Activated CD4-positive, alpha-beta T cell treated with anti-CD3 and anti-CD28 coated beads, Interleukin-2, amount 10 ng/mL, durations not matched to agents 24 days and 14 days (primary cell): ENCODE results near the gene CHMP2A. TPM values are rescaled to one million over a fixed set of nuclear protein-coding genes. Genes with fewer than 3 reads are reported as not detected.

Experiments used
- DNase-seq: peaks from one replicate; pipeline ENCODE4 v3.0.0; 2022
- H3K27ac Mint-ChIP-seq: one replicate; pipeline ENCODE4 v1.8.0; 2022; ENCODE audit warnings: mild to moderate bottlenecking, mixed read lengths
- H3K27me3 Mint-ChIP-seq: one replicate; pipeline ENCODE4 v1.8.0; 2022; ENCODE audit warnings: mixed read lengths
- H3K36me3 Mint-ChIP-seq: one replicate; pipeline ENCODE4 v1.8.0; 2022; ENCODE audit warnings: low read depth, mild to moderate bottlenecking, mixed read lengths
- H3K4me1 Mint-ChIP-seq: one replicate; pipeline ENCODE4 v1.8.0; 2021; ENCODE audit warnings: mixed read lengths
- H3K4me3 Mint-ChIP-seq: one replicate; pipeline ENCODE4 v1.8.0; 2022; ENCODE audit warnings: mild to moderate bottlenecking, moderate library complexity, mixed read lengths
- H3K9me3 Mint-ChIP-seq: one replicate; pipeline ENCODE4 v1.8.0; 2021; ENCODE audit warnings: mixed read lengths
- intact Hi-C: fragments of 100-400 bp; cut with micrococcal nuclease; formaldehyde crosslinking; loops from one replicate; pipeline ENCODE4 v1.15.1; 2023
- total RNA-seq: library from RNA; stranded (reverse); gene quantifications from 2 replicates; pipeline ENCODE4 v1.2.3, GENCODE V29; 2022

CHMP2A gene
- total RNA-seq, 1 donor from 2014 or later, result 108 TPM

- Mint-ChIP-seq H3K36me3 (peaks cover 70% of the 10 kb centered on the region), H3K4me1 (peaks cover 53% of the 10 kb centered on the region), H3K4me3 (peak overlapping the region; percentile 96), H3K27me3 (no peaks in the 10 kb centered on the region), H3K27ac (peak overlapping the region; percentile 96), H3K9me3 (no peaks in the 10 kb centered on the region)
- intact Hi-C loops, result loop anchor here (1.0 to 2.0 kb wide), 3 partner anchors 11 to 79 kb away; partner anchors contain the start of genes TRIM28 and ZNF446
- no peak for DNase-seq
Measured at GRCh38 chr19:58555369-58555885, 522 bp upstream of the CHMP2A start.

- Mint-ChIP-seq H3K4me3 (peak overlapping the region; percentile 96), H3K27me3 (no peaks in the 10 kb centered on the region), H3K4me1 (peaks cover 48% of the 10 kb centered on the region), H3K36me3 (peaks cover 77% of the 10 kb centered on the region), H3K27ac (peak overlapping the region; percentile 96), H3K9me3 (no peaks in the 10 kb centered on the region)
- intact Hi-C loops, result loop anchor here (2.0 kb wide), 1 partner anchor 77 kb away; the partner anchor contains the start of gene ZNF446
- DNase-seq, result peak; percentile 67
Measured at GRCh38 chr19:58553799-58554493, 959 bp downstream of the CHMP2A start.

- H3K9me3 Mint-ChIP-seq, result no peaks in the 10 kb centered on the region
- H3K4me3 Mint-ChIP-seq, result no peak overlapping the region
- peak overlapping the region; percentile 56 for H3K27ac Mint-ChIP-seq
- intact Hi-C loops, result no loop called here
- H3K36me3 Mint-ChIP-seq, result peaks cover 80% of the 10 kb centered on the region
- no peak for DNase-seq
- no peaks in the 10 kb centered on the region for H3K27me3 Mint-ChIP-seq
- H3K4me1 Mint-ChIP-seq, result peaks cover 45% of the 10 kb centered on the region
Measured at GRCh38 chr19:58552655-58553054, 2.2 kb downstream of the CHMP2A start.

GRCh38 chr19:58551577-58552471 lies 3.1 kb downstream of the CHMP2A start:
- Mint-ChIP-seq H3K9me3 (no peaks in the 10 kb centered on the region), H3K27ac (peak overlapping the region; percentile 10)
- intact Hi-C loops, result no loop called here

GRCh38 chr19:58551123-58551497 lies 3.8 kb downstream of the CHMP2A start:
- no peak overlapping the region for H3K27ac Mint-ChIP-seq
- DNase-seq, result no peak
- H3K36me3 Mint-ChIP-seq, result peaks cover 81% of the 10 kb centered on the region
- intact Hi-C loops, result no loop called here
- peaks cover 40% of the 10 kb centered on the region for H3K4me1 Mint-ChIP-seq
- H3K27me3 Mint-ChIP-seq, result no peaks in the 10 kb centered on the region
- no peak overlapping the region for H3K4me3 Mint-ChIP-seq
- no peaks in the 10 kb centered on the region for H3K9me3 Mint-ChIP-seq

More at GRCh38 chr19:58551577-58552471, 3.1 kb downstream of the CHMP2A start:
- H3K4me1 Mint-ChIP-seq, result peaks cover 39% of the 10 kb centered on the region
- peak; percentile 61 for DNase-seq
- H3K27me3 Mint-ChIP-seq, result no peaks in the 10 kb centered on the region
- H3K36me3 Mint-ChIP-seq, result peaks cover 81% of the 10 kb centered on the region
- H3K4me3 Mint-ChIP-seq, result no peak overlapping the region

- no peak overlapping the region for H3K27ac Mint-ChIP-seq
- H3K9me3 Mint-ChIP-seq, result no peaks in the 10 kb centered on the region
- H3K4me1 Mint-ChIP-seq, result peaks cover 45% of the 10 kb centered on the region
- no peak overlapping the region for H3K4me3 Mint-ChIP-seq
- H3K36me3 Mint-ChIP-seq, result peaks cover 83% of the 10 kb centered on the region
- no peaks in the 10 kb centered on the region for H3K27me3 Mint-ChIP-seq
- DNase-seq, result peak; percentile 59
- intact Hi-C loops, result no loop called here
Measured at GRCh38 chr19:58550362-58551122, 4.4 kb downstream of the CHMP2A start.

- no peak overlapping the region for H3K27ac Mint-ChIP-seq
- no peaks in the 10 kb centered on the region for H3K27me3 Mint-ChIP-seq
- peaks cover 41% of the 10 kb centered on the region for H3K4me1 Mint-ChIP-seq
- H3K9me3 Mint-ChIP-seq, result no peaks in the 10 kb centered on the region
- no peak for DNase-seq
- intact Hi-C loops, result no loop called here
- H3K4me3 Mint-ChIP-seq, result no peak overlapping the region
- peaks cover 83% of the 10 kb centered on the region for H3K36me3 Mint-ChIP-seq
Measured at GRCh38 chr19:58549664-58550361, 5.1 kb downstream of the CHMP2A start.

GRCh38 chr19:58548859-58549663 lies 5.8 kb downstream of the CHMP2A start:
- H3K9me3 Mint-ChIP-seq, result no peaks in the 10 kb centered on the region
- intact Hi-C loops, result no loop called here
- H3K27ac Mint-ChIP-seq, result no peak overlapping the region
- DNase-seq, result no peak
- peaks cover 79% of the 10 kb centered on the region for H3K36me3 Mint-ChIP-seq
- H3K27me3 Mint-ChIP-seq, result no peaks in the 10 kb centered on the region
- peaks cover 36% of the 10 kb centered on the region for H3K4me1 Mint-ChIP-seq
- no peak overlapping the region for H3K4me3 Mint-ChIP-seq

- Mint-ChIP-seq H3K27me3 (peaks cover 7% of the 10 kb centered on the region), H3K9me3 (no peaks in the 10 kb centered on the region), H3K4me1 (peaks cover 35% of the 10 kb centered on the region), H3K36me3 (peaks cover 70% of the 10 kb centered on the region), H3K4me3 (no peak overlapping the region), H3K27ac (no peak overlapping the region)
- intact Hi-C loops, result no loop called here
- DNase-seq, result no peak
Measured at GRCh38 chr19:58547323-58548312, 7.3 kb downstream of the CHMP2A start.

- Mint-ChIP-seq H3K9me3 (no peaks in the 10 kb centered on the region), H3K36me3 (peaks cover 56% of the 10 kb centered on the region), H3K4me1 (peaks cover 30% of the 10 kb centered on the region), H3K27ac (peak overlapping the region; percentile 74), H3K4me3 (peak overlapping the region; percentile 94), H3K27me3 (peaks cover 12% of the 10 kb centered on the region)
- DNase-seq, result no peak
- intact Hi-C loops, result no loop called here
Measured at GRCh38 chr19:58546019-58546530, 8.8 kb downstream of the CHMP2A start.

GRCh38 chr19:58545286-58546018 lies 9.5 kb downstream of the CHMP2A start:
- H3K9me3 Mint-ChIP-seq, result no peaks in the 10 kb centered on the region
- H3K4me3 Mint-ChIP-seq, result peak overlapping the region; percentile 94
- peaks cover 51% of the 10 kb centered on the region for H3K36me3 Mint-ChIP-seq
- peaks cover 13% of the 10 kb centered on the region for H3K27me3 Mint-ChIP-seq
- H3K27ac Mint-ChIP-seq, result peak overlapping the region; percentile 74
- intact Hi-C loops, result no loop called here
- H3K4me1 Mint-ChIP-seq, result peaks cover 29% of the 10 kb centered on the region
- DNase-seq, result peak; percentile 67
